PC-9 (cell line): ENCODE measurements around the gene TM9SF2. TPM values are rescaled to one million over a fixed set of nuclear protein-coding genes. Genes with fewer than 3 reads are reported as not detected.

ENCODE experiments used
- BruUV-seq: library from RNA; stranded (reverse); fragments of 400-500 nt; replicated peaks from 2 replicates; lab custom pipeline; 2021; lab: Mats Ljungman, UMichigan
- CTCF ChIA-PET: fragments of 300-600 bp; sonication (Branson Sonifier 250); formaldehyde crosslinking; loops from one replicate; lab custom pipeline; 2022; ENCODE audit warnings: antibody characterized with exemption; lab: Charles Lee
- POLR2A ChIA-PET: fragments of 300-600 bp; sonication (Branson Sonifier 250); formaldehyde crosslinking; loops from one replicate; lab custom pipeline; 2022; ENCODE audit warnings: antibody characterized with exemption; ENCODE audit not compliant: unreplicated experiment; lab: Charles Lee
- DNase-seq, 2 experiments: peaks; one replicate each; pipeline versions ENCODE4 v3.0.0 to v3.0.0-alpha.2; 2015 to 2022; ENCODE audit warnings: mixed read lengths in 1 of 2
- H2AFZ ChIP-seq: fragments of 200-600 bp; sonication (generic); 2 replicates; pipeline ENCODE4 v1.8.1; 2017; ENCODE audit warnings: antibody characterized with exemption
- H3F3A ChIP-seq: fragments of 200-600 bp; sonication (generic); 2 replicates; pipeline ENCODE4 v1.8.1; 2017; ENCODE audit warnings: antibody characterized with exemption, mild to moderate bottlenecking, low read depth; ENCODE audit not compliant: insufficient read depth
- H3K27ac ChIP-seq: fragments of 200-600 bp; sonication (generic); 2 replicates; pipeline ENCODE4 v1.6.1; 2016; ENCODE audit warnings: mixed run types
- H3K27me3 ChIP-seq: fragments of 200-600 bp; sonication (generic); 2 replicates; pipeline ENCODE4 v1.6.1; 2016; ENCODE audit warnings: low read depth, mixed run types; ENCODE audit not compliant: insufficient read depth
- H3K36me3 ChIP-seq: fragments of 200-600 bp; sonication (generic); 2 replicates; pipeline ENCODE4 v1.6.1; 2016; ENCODE audit warnings: low read depth, mixed run types
- H3K4me1 ChIP-seq: fragments of 200-600 bp; sonication (generic); replicated peaks from 2 replicates; pipeline ENCODE4 v1.6.1; 2016; ENCODE audit warnings: mixed run types; ENCODE audit not compliant: insufficient read depth
- H3K4me2 ChIP-seq: fragments of 200-600 bp; sonication (generic); 2 replicates; pipeline ENCODE4 v1.6.1; 2017; ENCODE audit warnings: mixed run types
- H3K4me3 ChIP-seq: fragments of 200-600 bp; sonication (generic); 2 replicates; pipeline ENCODE4 v1.6.1; 2016; ENCODE audit warnings: mixed run types
- H3K79me2 ChIP-seq: fragments of 200-600 bp; sonication (generic); 2 replicates; pipeline ENCODE4 v1.6.1; 2017; ENCODE audit warnings: low read depth, mixed run types
- H3K9me2 ChIP-seq: fragments of 200-600 bp; sonication (generic); 2 replicates; pipeline ENCODE4 v1.8.1; 2017; ENCODE audit warnings: mild to moderate bottlenecking; ENCODE audit not compliant: insufficient read depth
- H3K9me3 ChIP-seq: fragments of 200-600 bp; sonication (generic); 2 replicates; pipeline ENCODE4 v1.8.1; 2016; ENCODE audit warnings: low read depth; ENCODE audit not compliant: insufficient read depth
- H4K20me1 ChIP-seq: fragments of 200-600 bp; sonication (generic); 2 replicates; pipeline ENCODE4 v1.8.1; 2017; ENCODE audit not compliant: insufficient read depth
- EZH2 ChIP-seq: fragments of 200-600 bp; sonication (generic); IDR thresholded peaks from 2 replicates; pipeline ENCODE4 v1.8.0; 2017; ENCODE audit warnings: antibody characterized with exemption, low read depth
- intact Hi-C: fragments of 100-400 bp; cut with micrococcal nuclease; formaldehyde crosslinking; loops from one replicate; pipeline ENCODE4 v1.10.0; 2022; ENCODE audit not compliant: unreplicated experiment
- total RNA-seq: library from RNA; stranded (reverse); gene quantifications from 2 replicates; pipeline ENCODE4 v1.2.3, GENCODE V29; 2021
- TF ChIP-seq, protein P1 (sequence below): fragments of 200-600 bp; sonication (generic); conservative IDR thresholded peaks from 2 replicates; pipeline ENCODE4 v1.6.1; 2017; ENCODE audit warnings: mixed run types, antibody characterized with exemption, mild to moderate bottlenecking, moderate library complexity

TM9SF2 gene
- total RNA-seq, 1 experiment from 2014 or later = 87.0 TPM

DNA sequence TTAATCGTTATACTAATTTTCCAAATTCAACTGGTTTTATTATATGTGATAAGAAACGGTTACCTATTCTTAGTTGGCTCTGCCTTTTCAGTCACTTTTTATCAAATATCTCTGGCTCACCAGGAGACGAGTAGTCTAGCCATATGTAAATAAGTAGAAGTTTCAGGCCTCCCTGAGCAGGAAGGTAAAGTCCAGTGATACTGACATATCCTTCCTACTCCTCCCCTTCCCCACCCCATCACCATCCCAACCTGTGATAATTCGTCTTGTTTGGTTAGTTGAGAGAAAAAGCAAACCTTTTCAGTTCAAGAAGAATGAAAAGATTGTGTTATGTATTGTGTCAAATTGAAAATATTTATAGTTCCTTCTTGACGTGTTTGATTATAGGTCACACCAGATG, 53.9 kb downstream of the TM9SF2 start:
- H3K4me2 ChIP-seq = no peak overlapping the region
- intact Hi-C loops = no loop called here
- H3K27me3 ChIP-seq = no peaks in the 10 kb centered on the region
- no TSS peak for BruUV-seq
- H3K9me3 ChIP-seq = no peaks in the 10 kb centered on the region
- TF ChIP-seq, protein P1, sequence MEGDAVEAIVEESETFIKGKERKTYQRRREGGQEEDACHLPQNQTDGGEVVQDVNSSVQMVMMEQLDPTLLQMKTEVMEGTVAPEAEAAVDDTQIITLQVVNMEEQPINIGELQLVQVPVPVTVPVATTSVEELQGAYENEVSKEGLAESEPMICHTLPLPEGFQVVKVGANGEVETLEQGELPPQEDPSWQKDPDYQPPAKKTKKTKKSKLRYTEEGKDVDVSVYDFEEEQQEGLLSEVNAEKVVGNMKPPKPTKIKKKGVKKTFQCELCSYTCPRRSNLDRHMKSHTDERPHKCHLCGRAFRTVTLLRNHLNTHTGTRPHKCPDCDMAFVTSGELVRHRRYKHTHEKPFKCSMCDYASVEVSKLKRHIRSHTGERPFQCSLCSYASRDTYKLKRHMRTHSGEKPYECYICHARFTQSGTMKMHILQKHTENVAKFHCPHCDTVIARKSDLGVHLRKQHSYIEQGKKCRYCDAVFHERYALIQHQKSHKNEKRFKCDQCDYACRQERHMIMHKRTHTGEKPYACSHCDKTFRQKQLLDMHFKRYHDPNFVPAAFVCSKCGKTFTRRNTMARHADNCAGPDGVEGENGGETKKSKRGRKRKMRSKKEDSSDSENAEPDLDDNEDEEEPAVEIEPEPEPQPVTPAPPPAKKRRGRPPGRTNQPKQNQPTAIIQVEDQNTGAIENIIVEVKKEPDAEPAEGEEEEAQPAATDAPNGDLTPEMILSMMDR = no peak
- no peak overlapping the region for H2AFZ ChIP-seq
- no peaks in the 10 kb centered on the region for H3K9me2 ChIP-seq
- ChIA-PET CTCF (interaction anchor here (0.6 kb wide), 1 partner anchor 1169 kb away, joined by 8 read pairs; no protein-coding TSS in a partner anchor), POLR2A (no interaction called here)
- no peaks in the 10 kb centered on the region for H4K20me1 ChIP-seq
- peaks cover 4% of the 10 kb centered on the region; the same call in 1 of the 2 replicates for H3F3A ChIP-seq
- no peaks in the 10 kb centered on the region for H3K4me1 ChIP-seq
- no peaks in the 10 kb centered on the region for H3K79me2 ChIP-seq
- no peak overlapping the region for H3K4me3 ChIP-seq
- H3K36me3 ChIP-seq = peaks cover 43% of the 10 kb centered on the region
- no peak overlapping the region for H3K27ac ChIP-seq
- DNase-seq = no peak

DNA sequence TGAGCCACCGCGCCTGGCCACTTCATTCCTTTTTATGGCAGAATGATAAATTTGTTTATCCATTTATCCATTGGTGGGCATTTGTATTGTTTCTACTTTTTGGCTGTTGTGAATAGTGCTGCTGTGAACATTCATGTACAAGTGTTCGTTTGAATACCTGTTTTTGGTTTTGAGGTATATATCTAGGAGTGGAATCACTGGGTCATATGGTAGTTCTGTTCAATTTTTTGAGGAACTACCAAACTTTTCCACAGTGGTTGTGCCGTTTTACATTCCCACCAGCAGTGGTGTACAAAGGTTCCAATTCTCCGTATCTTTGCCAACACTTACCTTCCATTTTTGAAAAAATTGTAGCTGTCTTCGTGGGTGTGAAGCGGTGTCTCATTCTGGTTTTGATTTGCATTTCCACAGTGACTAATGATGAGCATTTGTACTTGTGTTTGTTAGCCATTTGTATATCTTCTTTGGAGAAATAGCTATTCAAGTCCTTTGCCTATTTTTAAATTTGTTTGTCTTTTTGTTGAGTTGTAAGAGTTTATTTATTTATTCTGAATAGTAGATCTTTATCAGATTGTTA, 55.7 kb downstream of the TM9SF2 start:
- intact Hi-C loops = no loop called here
- Histone ChIP-seq H2AFZ (no peak overlapping the region), H3F3A (peaks cover 8% of the 10 kb centered on the region), H4K20me1 (no peaks in the 10 kb centered on the region), H3K4me1 (no peaks in the 10 kb centered on the region), H3K9me3 (no peaks in the 10 kb centered on the region), H3K36me3 (peaks cover 52% of the 10 kb centered on the region), H3K27me3 (no peaks in the 10 kb centered on the region), H3K9me2 (no peaks in the 10 kb centered on the region), H3K79me2 (no peaks in the 10 kb centered on the region), H3K4me2 (no peak overlapping the region), H3K27ac (no peak overlapping the region), H3K4me3 (no peak overlapping the region)
- ChIA-PET POLR2A (no interaction called here), CTCF (interaction anchor here (0.7 kb wide), 1 partner anchor 17 kb away, joined by 9 read pairs; no protein-coding TSS in a partner anchor)
- DNase-seq = no peak
- TF ChIP-seq, protein P1 = no peak
- TF ChIP-seq EZH2 = no peak
- no TSS peak for BruUV-seq

DNA sequence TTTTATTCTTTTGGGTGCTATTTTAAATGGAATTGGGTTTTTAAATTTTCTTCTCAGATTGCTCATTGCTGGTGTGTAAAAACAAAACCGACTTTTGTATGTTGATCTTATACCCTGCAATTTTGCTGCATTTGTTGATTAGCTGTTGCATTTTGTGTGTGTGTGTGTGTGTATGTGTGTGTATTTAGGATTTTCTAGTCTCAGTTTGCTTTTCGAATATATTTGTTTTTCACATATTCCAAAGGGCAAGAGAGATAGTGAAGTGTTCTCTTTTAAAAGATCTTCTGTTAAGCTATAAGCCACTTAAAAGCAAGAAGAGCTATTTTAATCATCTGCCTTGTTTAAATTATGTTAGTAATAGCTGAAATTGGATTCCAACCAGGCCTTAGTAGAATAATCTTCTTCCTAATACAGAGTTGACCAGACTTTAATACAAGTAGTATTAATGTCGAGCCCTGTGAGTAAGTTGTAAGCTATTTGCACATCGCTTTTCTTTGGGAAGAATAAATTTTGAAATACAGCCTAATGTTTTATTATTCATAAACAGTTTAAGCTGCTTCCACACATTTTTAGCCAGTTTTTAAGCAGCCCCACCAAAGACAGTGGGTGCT, 57.4 kb downstream of the TM9SF2 start:
- H3K9me3 ChIP-seq = no peaks in the 10 kb centered on the region
- no peak overlapping the region for H3K27ac ChIP-seq
- H3K9me2 ChIP-seq = no peaks in the 10 kb centered on the region
- H3K4me3 ChIP-seq = no peak overlapping the region
- no TSS peak for BruUV-seq
- peaks cover 9% of the 10 kb centered on the region for H3F3A ChIP-seq
- intact Hi-C loops = no loop called here
- DNase-seq = no peak
- ChIA-PET CTCF (no interaction called here), POLR2A (no interaction called here)
- no peak overlapping the region for H2AFZ ChIP-seq
- peaks cover 57% of the 10 kb centered on the region for H3K36me3 ChIP-seq
- no peaks in the 10 kb centered on the region for H3K4me1 ChIP-seq
- H3K79me2 ChIP-seq = no peaks in the 10 kb centered on the region
- H3K4me2 ChIP-seq = no peak overlapping the region
- no peaks in the 10 kb centered on the region for H3K27me3 ChIP-seq
- TF ChIP-seq EZH2 = no peak
- TF ChIP-seq, protein P1 = no peak
- H4K20me1 ChIP-seq = no peaks in the 10 kb centered on the region; the same call in 1 of the 2 replicates
